DND-41 (cell line): ENCODE data around the gene PLEKHG2.
"Not testable (repeated sequence)": the region's sequence is repeated elsewhere in the genome, so short reads cannot be mapped to it uniquely, and the experiment has no call there.

ENCODE experiments used
- ATAC-seq: fragments of 200-7000 bp; cut with Tn5 transposase; 3 replicates; pipeline ENCODE4 v1.9.1; 2021; ENCODE audit warnings: low read depth; ENCODE audit not compliant: insufficient read depth
- DNase-seq: peaks from one replicate; pipeline ENCODE4 v3.0.0-alpha.2; 2020
- H2AFZ ChIP-seq: 2 replicates; pipeline ENCODE4 v1.6.0; 2012; ENCODE audit warnings: low read depth, low read length
- H3K27ac ChIP-seq: 2 replicates; pipeline ENCODE4 v1.5.1; 2012; ENCODE audit warnings: low read length, inconsistent platforms
- H3K27me3 ChIP-seq: fragments of 200-600 bp; sonication (generic); 2 replicates; pipeline ENCODE4 v1.6.0; 2012; ENCODE audit warnings: low read length, mild to moderate bottlenecking, inconsistent platforms; ENCODE audit not compliant: insufficient read depth, poor library complexity
- H3K36me3 ChIP-seq: 2 replicates; pipeline ENCODE4 v1.5.1; 2012; ENCODE audit warnings: low read length, inconsistent platforms; ENCODE audit not compliant: insufficient read depth
- H3K4me1 ChIP-seq: 2 replicates; pipeline ENCODE4 v1.5.1; 2012; ENCODE audit warnings: mild to moderate bottlenecking, low read length; ENCODE audit not compliant: insufficient read depth
- H3K4me2 ChIP-seq: 2 replicates; pipeline ENCODE4 v1.6.0; 2012; ENCODE audit warnings: mild to moderate bottlenecking, moderate library complexity, low read length, inconsistent platforms; ENCODE audit not compliant: insufficient read depth
- H3K4me3 ChIP-seq, 2 experiments: fragments of 200-600 bp in 1 of 2; shearing (Covaris generic) in 1 of 2; 2 replicates each; pipeline ENCODE4 v1.5.1; 2012 to 2016; ENCODE audit warnings: inconsistent platforms in 2 of 2, low read length in 2 of 2, mild to moderate bottlenecking in 2 of 2, low read depth in 1 of 2, moderate library complexity in 1 of 2
- H3K79me2 ChIP-seq: 2 replicates; pipeline ENCODE4 v1.6.0; 2012; ENCODE audit warnings: low read length, inconsistent platforms; ENCODE audit not compliant: insufficient read depth
- H3K9ac ChIP-seq: 2 replicates; pipeline ENCODE4 v1.6.0; 2012; ENCODE audit warnings: low read depth, mild to moderate bottlenecking, inconsistent platforms, low read length, moderate library complexity
- H3K9me3 ChIP-seq: 2 replicates; pipeline ENCODE4 v1.5.1; 2012; ENCODE audit warnings: low read length, moderate library complexity, mild to moderate bottlenecking, inconsistent platforms; ENCODE audit not compliant: insufficient read depth, severe bottlenecking
- H4K20me1 ChIP-seq: 2 replicates; pipeline ENCODE4 v1.6.0; 2012; ENCODE audit warnings: low read length; ENCODE audit not compliant: insufficient read depth
- CTCF ChIP-seq: IDR thresholded peaks from 2 replicates; pipeline ENCODE4 v1.5.1; 2012; ENCODE audit warnings: borderline replicate concordance, low read length, moderate library complexity, mild to moderate bottlenecking; ENCODE audit not compliant: poor library complexity, severe bottlenecking; ENCODE audit errors: extremely low read depth
- EZH2 ChIP-seq: IDR thresholded peaks from 3 replicates; pipeline ENCODE4 v1.6.1; 2012; ENCODE audit warnings: borderline replicate concordance, low read depth, mild to moderate bottlenecking, moderate library complexity, low read length, inconsistent platforms; ENCODE audit not compliant: severe bottlenecking

The PLEKHG2 gene

DNA sequence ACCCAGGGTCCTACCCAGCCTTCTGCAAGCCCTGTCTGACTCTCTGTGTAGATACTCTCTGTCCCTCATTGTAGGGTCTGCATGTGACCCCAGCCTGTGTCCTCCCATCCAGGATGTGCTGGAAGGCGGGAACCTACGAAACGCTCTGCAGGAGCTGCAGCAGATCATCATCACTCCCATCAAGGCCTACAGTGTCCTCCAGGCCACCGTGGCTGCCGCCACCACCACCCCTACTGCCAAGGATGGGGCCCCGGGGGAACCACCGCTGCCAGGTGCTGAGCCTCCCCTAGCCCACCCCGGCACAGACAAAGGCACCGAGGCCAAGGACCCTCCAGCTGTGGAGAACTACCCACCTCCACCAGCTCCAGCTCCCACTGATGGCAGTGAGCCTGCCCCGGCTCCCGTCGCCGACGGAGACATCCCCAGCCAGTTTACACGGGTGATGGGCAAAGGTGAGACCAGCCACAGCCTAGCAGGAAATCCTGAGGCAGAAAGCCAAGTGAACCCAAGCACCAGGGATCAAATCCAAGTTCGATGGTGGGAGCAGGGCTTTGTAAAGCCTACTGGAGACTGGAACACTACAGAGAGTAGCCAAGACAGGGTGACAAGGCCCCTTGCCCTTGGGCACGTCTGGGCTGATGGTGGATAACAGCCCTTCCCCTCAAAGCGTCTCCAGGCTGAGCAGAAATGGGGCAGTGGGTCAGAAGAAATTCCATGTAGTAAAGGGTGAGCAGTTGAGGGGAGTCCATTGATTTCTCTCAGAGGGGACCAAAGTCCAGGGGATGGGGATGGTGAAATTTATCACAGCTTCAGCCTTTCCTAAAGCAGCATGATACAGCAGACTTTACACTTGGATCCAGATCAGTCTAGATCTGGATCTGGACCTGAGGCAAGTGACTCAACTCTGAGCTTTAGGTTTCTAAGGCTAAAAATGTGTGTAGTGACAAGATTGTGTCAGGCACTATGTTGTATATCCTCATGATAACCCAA is 34.8 kb upstream of the PLEKHG2 start:
- Histone ChIP-seq H3K27ac (no peak overlapping the region), H3K9me3 (no peaks in the 10 kb centered on the region), H2AFZ (no peak overlapping the region), H4K20me1 (peaks cover 4% of the 10 kb centered on the region; the same call in 1 of the 2 replicates), H3K79me2 (no peaks in the 10 kb centered on the region), H3K36me3 (peaks cover 94% of the 10 kb centered on the region), H3K4me3 (no peak overlapping the region), H3K9ac (no peak overlapping the region), H3K4me2 (no peak overlapping the region), H3K27me3 (no peaks in the 10 kb centered on the region), H3K4me1 (no peaks in the 10 kb centered on the region)
- no peak for DNase-seq
- TF ChIP-seq EZH2 = no peak
- no peak for TF ChIP-seq CTCF
- ATAC-seq = no peak

DNA sequence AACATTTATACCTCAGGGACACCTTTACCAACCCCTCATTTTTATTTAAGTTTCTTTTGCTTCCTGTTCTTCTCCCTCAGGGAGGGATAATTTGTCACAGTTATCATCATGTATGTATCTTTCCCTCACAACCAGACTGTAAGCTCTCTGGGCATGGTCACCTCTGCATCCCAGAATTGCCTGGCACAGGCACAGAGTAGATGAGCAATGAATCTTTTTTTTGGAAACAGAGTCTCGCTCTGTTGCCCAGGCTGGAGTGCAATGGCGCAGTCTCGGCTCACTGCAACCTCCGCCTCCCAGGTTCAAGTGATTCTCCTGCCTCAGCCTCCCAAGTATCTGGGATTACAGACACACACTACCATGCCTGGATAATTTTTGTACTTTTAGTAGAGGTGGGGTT is 33.1 kb upstream of the PLEKHG2 start:
- ATAC-seq, H3K9me3 ChIP-seq, H2AFZ ChIP-seq, H3K27me3 ChIP-seq, H3K4me1 ChIP-seq, H3K9ac ChIP-seq, DNase-seq, H3K79me2 ChIP-seq, H3K4me3 ChIP-seq, H3K4me2 ChIP-seq, H4K20me1 ChIP-seq, H3K27ac ChIP-seq: not testable (repeated sequence)
- H3K36me3 ChIP-seq = peaks cover 96% of the 10 kb centered on the region

- Histone ChIP-seq H3K36me3 (peaks cover 97% of the 10 kb centered on the region), H4K20me1 (peaks cover 5% of the 10 kb centered on the region; the same call in 1 of the 2 replicates), H3K4me1 (no peaks in the 10 kb centered on the region), H3K27me3 (no peaks in the 10 kb centered on the region), H3K9me3 (no peaks in the 10 kb centered on the region), H2AFZ (no peak overlapping the region), H3K27ac (no peak overlapping the region), H3K4me3 (no peak overlapping the region), H3K4me2 (no peak overlapping the region), H3K9ac (no peak overlapping the region), H3K79me2 (no peaks in the 10 kb centered on the region)
- TF ChIP-seq CTCF (no peak), EZH2 (no peak)
- no peak for DNase-seq
- ATAC-seq = no peak
These were observed 32.5 kb upstream of the PLEKHG2 start for GRCh38 chr19:39379865-39380396.
